ENCODE results near the gene GABRD.

DNA sequence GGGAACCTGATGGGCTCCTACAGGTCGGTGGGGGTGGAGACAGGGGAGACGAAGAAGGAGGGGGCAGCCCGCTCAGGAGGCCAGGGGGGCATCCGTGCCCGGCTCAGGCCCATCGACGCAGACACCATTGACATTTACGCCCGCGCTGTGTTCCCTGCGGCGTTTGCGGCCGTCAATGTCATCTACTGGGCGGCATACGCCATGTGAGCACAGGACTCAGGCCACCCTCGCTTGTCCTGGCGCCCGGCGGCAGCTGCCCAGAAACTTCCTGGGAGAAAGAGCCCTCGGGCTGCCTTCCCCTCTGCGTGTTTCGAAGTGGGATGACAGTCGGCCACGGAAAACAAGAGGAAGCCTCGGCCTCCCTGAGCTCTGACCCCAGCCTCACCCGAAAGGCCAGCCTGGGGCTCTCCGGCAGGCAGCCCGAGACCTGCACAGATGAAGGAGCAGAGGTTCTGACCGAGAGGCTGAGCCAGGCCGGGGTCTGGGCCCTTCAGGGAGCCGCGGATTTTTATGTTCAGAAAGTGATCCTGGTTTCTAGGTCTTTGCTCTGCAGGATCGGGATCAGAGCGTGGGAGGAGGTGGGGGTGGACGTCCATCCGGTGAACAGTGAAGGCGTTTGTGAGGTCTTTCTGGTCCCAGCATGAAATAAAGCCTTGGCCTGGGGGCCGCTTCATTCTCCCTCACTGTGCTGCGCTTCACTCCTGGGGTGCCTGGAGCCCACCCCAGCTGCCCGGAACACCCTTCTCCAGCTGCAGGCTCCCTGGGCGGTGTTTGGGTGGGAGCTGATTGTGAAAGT is 11.1 kb downstream of the GABRD start:
- TF ChIP-seq ZFP30 (CRISPR knock-in tag; IDR thresholded peaks at IDR 0.05) (no peak), PPARA (CRISPR knock-in tag; IDR thresholded peaks at IDR 0.05; ENCODE audit: borderline replicate concordance) (no peak), OSR1 (CRISPR knock-in tag; IDR thresholded peaks at IDR 0.05) (no peak), ARNTL (CRISPR knock-in tag; IDR thresholded peaks at IDR 0.05; ENCODE audit: borderline replicate concordance, low read depth) (no peak), RARB (CRISPR knock-in tag; IDR thresholded peaks at IDR 0.05) (no peak)
- TF ChIP-seq, protein P1, sequence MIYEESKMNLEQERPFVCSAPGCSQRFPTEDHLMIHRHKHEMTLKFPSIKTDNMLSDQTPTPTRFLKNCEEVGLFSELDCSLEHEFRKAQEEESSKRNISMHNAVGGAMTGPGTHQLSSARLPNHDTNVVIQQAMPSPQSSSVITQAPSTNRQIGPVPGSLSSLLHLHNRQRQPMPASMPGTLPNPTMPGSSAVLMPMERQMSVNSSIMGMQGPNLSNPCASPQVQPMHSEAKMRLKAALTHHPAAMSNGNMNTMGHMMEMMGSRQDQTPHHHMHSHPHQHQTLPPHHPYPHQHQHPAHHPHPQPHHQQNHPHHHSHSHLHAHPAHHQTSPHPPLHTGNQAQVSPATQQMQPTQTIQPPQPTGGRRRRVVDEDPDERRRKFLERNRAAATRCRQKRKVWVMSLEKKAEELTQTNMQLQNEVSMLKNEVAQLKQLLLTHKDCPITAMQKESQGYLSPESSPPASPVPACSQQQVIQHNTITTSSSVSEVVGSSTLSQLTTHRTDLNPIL (CRISPR knock-in tag; IDR thresholded peaks at IDR 0.05; ENCODE audit: low read depth): no peak
- TF ChIP-seq, protein P2, sequence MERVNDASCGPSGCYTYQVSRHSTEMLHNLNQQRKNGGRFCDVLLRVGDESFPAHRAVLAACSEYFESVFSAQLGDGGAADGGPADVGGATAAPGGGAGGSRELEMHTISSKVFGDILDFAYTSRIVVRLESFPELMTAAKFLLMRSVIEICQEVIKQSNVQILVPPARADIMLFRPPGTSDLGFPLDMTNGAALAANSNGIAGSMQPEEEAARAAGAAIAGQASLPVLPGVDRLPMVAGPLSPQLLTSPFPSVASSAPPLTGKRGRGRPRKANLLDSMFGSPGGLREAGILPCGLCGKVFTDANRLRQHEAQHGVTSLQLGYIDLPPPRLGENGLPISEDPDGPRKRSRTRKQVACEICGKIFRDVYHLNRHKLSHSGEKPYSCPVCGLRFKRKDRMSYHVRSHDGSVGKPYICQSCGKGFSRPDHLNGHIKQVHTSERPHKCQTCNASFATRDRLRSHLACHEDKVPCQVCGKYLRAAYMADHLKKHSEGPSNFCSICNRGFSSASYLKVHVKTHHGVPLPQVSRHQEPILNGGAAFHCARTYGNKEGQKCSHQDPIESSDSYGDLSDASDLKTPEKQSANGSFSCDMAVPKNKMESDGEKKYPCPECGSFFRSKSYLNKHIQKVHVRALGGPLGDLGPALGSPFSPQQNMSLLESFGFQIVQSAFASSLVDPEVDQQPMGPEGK (CRISPR knock-in tag; IDR thresholded peaks at IDR 0.05; ENCODE audit: borderline replicate concordance): no peak
- TF ChIP-seq, protein P3, sequence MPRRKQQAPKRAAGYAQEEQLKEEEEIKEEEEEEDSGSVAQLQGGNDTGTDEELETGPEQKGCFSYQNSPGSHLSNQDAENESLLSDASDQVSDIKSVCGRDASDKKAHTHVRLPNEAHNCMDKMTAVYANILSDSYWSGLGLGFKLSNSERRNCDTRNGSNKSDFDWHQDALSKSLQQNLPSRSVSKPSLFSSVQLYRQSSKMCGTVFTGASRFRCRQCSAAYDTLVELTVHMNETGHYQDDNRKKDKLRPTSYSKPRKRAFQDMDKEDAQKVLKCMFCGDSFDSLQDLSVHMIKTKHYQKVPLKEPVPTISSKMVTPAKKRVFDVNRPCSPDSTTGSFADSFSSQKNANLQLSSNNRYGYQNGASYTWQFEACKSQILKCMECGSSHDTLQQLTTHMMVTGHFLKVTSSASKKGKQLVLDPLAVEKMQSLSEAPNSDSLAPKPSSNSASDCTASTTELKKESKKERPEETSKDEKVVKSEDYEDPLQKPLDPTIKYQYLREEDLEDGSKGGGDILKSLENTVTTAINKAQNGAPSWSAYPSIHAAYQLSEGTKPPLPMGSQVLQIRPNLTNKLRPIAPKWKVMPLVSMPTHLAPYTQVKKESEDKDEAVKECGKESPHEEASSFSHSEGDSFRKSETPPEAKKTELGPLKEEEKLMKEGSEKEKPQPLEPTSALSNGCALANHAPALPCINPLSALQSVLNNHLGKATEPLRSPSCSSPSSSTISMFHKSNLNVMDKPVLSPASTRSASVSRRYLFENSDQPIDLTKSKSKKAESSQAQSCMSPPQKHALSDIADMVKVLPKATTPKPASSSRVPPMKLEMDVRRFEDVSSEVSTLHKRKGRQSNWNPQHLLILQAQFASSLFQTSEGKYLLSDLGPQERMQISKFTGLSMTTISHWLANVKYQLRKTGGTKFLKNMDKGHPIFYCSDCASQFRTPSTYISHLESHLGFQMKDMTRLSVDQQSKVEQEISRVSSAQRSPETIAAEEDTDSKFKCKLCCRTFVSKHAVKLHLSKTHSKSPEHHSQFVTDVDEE (CRISPR knock-in tag; IDR thresholded peaks at IDR 0.05): no peak
